ENCODE results near the gene PIM1. TPM values are rescaled to one million over a fixed set of nuclear protein-coding genes. Genes with fewer than 3 reads are reported as not detected.
A peak's percentile ranks its signal among the peaks of the same experiment; 100 is the strongest.

PIM1 gene
- total and polyA plus RNA-seq, 12 donors = 2.8 to 36.6 (median 19.3) TPM

DNA sequence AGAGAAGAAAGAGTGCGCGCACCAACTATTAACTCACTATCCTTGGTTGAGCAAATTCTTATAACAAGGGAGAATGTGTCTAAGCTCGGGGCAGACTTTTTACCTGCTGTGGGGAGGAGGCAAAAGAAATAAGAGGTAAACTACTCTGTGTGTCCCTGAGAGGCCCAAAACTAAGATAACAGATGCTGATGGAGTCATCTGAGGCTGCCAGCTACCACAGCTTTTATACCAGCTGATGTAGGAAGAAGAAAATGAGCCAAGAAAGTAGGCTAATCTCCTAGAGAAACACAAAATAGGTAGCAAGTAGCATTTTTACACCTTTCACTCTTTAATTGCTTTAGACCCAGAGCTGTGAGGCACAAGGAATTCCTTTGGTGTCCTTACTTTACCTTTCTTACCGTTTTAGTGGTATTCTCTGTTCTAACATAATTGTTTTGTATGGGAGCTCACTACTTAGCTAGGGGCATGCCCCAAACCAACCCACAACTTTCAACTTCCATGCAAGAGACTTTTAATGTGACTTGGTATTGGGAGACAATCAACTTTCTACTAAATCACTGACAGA, 27.8 kb upstream of the PIM1 start:
- intact Hi-C loops (cut with DNase I) = no loop called here
- TF ChIP-seq, protein P1, sequence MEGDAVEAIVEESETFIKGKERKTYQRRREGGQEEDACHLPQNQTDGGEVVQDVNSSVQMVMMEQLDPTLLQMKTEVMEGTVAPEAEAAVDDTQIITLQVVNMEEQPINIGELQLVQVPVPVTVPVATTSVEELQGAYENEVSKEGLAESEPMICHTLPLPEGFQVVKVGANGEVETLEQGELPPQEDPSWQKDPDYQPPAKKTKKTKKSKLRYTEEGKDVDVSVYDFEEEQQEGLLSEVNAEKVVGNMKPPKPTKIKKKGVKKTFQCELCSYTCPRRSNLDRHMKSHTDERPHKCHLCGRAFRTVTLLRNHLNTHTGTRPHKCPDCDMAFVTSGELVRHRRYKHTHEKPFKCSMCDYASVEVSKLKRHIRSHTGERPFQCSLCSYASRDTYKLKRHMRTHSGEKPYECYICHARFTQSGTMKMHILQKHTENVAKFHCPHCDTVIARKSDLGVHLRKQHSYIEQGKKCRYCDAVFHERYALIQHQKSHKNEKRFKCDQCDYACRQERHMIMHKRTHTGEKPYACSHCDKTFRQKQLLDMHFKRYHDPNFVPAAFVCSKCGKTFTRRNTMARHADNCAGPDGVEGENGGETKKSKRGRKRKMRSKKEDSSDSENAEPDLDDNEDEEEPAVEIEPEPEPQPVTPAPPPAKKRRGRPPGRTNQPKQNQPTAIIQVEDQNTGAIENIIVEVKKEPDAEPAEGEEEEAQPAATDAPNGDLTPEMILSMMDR (IDR thresholded peaks at IDR 0.05) = no peak
- no peak for TF ChIP-seq POLR2A (IDR thresholded peaks at IDR 0.05)
- H3K4me1 ChIP-seq (replicated peaks in 1 of 2) = peaks cover 0 to 12% of the 10 kb centered on the region in 2 donors
- H3K27me3 ChIP-seq = no peaks in the 10 kb centered on the region
- peak overlapping the region in 2 of 5 donors; percentile 1 to 68 for H3K27ac ChIP-seq
- no peaks in the 10 kb centered on the region for H3K9me3 ChIP-seq (replicated peaks in 1 of 3)
- no peaks in the 10 kb centered on the region for H3K36me3 ChIP-seq (replicated peaks in 1 of 2)
- H3K4me3 ChIP-seq = no peak overlapping the region
- WGBS, 4 donors = 39 to 75% (median 63%) methylated on average over 4 of the region's 4 CpGs
- peak in 1 of 7 donors; percentile 39 for DNase-seq

DNA sequence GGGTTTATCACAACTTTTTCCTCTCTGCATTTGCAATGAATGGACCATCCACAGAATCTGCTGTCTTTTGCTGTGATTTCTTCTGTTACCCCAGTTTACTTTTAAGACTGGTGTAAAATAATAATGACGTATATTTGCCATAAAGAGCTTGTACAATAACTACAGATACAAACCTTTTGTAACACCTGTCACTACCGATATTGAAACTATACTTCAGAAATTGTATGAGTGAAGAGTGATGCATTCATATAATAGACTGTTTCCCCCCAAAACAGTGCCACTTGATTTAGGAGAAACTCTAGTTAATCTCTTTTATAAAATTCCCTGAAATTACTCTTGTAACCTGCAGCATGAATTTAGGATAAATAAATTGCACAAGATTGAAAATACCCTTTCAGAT, 26.4 kb upstream of the PIM1 start:
- Histone ChIP-seq H3K4me1 (replicated peaks in 1 of 2) (peaks cover 0 to 5% of the 10 kb centered on the region in 2 donors), H3K9me3 (replicated peaks in 1 of 3) (no peaks in the 10 kb centered on the region), H3K4me3 (no peak overlapping the region), H3K27me3 (no peaks in the 10 kb centered on the region), H3K27ac (peak overlapping the region in 2 of 5 donors; percentile 63 to 68), H3K36me3 (replicated peaks in 1 of 2) (no peaks in the 10 kb centered on the region)
- TF ChIP-seq POLR2A (IDR thresholded peaks at IDR 0.05) = no peak
- TF ChIP-seq, protein P1 (IDR thresholded peaks at IDR 0.05) = no peak
- DNase-seq = no peak
- intact Hi-C loops (cut with DNase I) = no loop called here
- 78 to 91% (median 83%) methylated on average over 2 of the region's 2 CpGs for WGBS, 4 donors

DNA sequence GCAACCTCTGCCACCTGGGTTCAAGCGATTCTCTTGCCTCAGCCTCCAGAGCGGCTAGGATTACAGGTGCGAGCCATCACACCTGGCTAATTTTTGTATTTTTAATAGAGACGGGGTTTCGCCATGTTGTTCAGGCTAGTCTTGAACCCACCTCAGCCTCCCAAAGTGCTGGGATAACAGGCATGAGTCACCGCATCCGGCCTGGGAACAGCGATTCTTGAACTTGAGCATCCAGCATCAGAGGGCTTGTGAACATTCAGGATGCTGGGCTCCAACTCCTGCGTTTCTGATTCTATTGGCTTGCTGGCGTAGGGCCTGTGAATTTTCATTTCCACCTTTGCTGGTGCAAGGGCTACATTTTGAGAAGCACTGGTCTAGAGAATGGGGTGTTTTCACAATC, 24.5 kb upstream of the PIM1 start:
- 90 to 96% (median 93%) methylated on average over 10 of the region's 10 CpGs for WGBS, 4 donors
- Histone ChIP-seq H3K4me1 (replicated peaks in 1 of 2) (peaks cover 0 to 5% of the 10 kb centered on the region in 2 donors), H3K27me3 (no peaks in the 10 kb centered on the region), H3K36me3 (replicated peaks in 1 of 2) (no peaks in the 10 kb centered on the region), H3K4me3 (no peak overlapping the region), H3K27ac (peak overlapping the region in 1 of 5 donors; percentile 46), H3K9me3 (replicated peaks in 1 of 3) (no peaks in the 10 kb centered on the region)
- no peak for DNase-seq
- TF ChIP-seq, protein P1 (IDR thresholded peaks at IDR 0.05) = no peak
- no peak for TF ChIP-seq POLR2A (IDR thresholded peaks at IDR 0.05)
- intact Hi-C loops (cut with DNase I) = no loop called here

DNA sequence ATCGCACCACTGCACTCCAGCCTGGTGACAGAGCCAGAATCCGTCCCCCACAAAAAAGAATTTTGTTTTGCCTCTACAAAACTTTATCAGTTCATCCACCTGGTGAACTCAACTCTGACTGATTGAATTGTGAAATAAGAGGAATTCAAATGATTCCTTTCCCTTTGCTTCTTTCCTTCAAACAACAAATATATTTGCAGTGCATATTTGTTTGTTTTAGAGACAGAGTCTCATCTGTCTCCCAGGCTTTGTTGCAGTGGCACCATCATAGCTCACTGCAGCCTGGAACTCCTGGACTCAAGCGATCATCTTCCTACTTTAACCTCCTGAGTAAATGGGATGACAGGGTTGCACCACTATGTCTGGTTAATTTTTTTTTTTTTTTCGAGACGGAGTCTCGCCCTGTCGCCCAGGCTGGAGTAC, 23.2 kb upstream of the PIM1 start:
- WGBS, 4 donors = 88 to 95% (median 94%) methylated on average over 7 of the region's 7 CpGs
- Histone ChIP-seq H3K9me3 (replicated peaks in 1 of 3) (no peaks in the 10 kb centered on the region), H3K27ac (no peak overlapping the region), H3K4me1 (replicated peaks in 1 of 2) (peaks cover 0 to 5% of the 10 kb centered on the region in 2 donors), H3K27me3 (no peaks in the 10 kb centered on the region), H3K4me3 (no peak overlapping the region), H3K36me3 (replicated peaks in 1 of 2) (no peaks in the 10 kb centered on the region)
- intact Hi-C loops (cut with DNase I) = no loop called here
- no peak for DNase-seq
- TF ChIP-seq, protein P1 (IDR thresholded peaks at IDR 0.05) = no peak
- no peak for TF ChIP-seq POLR2A (IDR thresholded peaks at IDR 0.05)
